GM12801 (cell line): ENCODE data around the gene PSME3IP1.

Experiments
- CTCF ChIP-seq: IDR thresholded peaks from one replicate; pipeline ENCODE4 v1.5.1; 2011; ENCODE audit warnings: control low read depth; ENCODE audit not compliant: insufficient read length; ENCODE audit errors: extremely low read depth

The PSME3IP1 gene

GRCh38 chr16:57145046-57146021 is 40.5 kb downstream of the PSME3IP1 start:
- no peak for TF ChIP-seq CTCF

DNA sequence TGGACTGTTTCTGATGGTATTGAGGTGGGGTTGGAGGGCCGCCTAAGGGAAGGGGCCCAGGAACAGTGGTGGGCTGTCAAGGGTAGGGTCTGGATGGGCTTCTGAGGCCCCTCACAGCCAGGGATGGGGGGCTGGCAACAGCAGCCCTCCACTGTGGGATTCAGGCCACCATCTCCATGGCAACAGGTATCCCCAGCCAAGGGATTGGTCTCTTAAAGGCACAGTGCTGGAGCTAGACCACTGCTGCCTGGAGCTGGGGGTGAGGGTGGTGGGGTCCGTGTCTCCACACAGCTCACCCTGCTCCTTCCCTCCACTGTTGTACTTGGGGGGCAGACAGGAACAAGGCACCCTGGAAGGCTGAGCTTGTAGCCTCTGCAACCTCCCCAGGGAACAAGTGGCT is 41.8 kb downstream of the PSME3IP1 start:
- no peak for TF ChIP-seq CTCF

GRCh38 chr16:57143149-57143921 is 42.5 kb downstream of the PSME3IP1 start:
- no peak for TF ChIP-seq CTCF

DNA sequence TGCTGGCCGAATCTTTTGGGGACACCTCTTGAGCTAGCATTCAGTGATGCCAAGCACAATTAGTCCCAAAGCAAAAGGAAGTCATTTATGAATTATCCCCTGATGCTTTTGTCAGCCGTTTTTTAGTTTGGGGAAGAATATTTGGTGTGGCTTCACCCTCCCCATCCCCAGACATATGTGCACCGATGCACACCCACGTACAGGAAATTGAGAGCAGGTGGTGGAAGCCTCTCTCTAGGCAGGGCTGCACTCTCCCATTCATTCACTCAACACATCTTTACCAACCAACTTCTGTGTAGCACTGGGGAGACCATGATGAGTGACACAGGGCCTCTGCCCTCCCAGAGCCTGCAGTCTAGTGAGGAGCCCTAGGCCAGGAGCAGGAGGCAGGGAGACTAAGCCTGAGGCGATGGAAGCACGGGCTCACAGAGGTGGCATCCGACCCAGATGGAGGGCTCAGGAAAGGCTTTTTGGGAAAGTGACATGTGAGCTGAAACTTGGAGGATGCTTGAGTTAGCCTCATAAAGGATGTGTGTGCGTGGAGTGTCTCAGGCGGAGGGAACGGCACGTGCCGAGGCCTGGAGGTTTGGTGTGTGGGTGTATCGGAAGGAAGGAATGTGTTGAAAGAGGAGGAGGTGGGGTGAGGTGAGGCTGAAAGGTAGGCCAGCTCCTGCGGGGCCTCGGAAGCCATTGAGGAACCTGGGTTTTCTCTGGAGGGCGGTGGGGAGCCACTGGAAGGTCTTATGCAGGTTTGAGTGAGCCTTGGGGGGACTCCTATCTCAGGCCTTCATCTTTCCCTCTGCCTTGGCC is 43.8 kb downstream of the PSME3IP1 start:
- TF ChIP-seq CTCF = no peak

- TF ChIP-seq CTCF = no peak
These were observed 44.7 kb downstream of the PSME3IP1 start for GRCh38 chr16:57140931-57141668.

DNA sequence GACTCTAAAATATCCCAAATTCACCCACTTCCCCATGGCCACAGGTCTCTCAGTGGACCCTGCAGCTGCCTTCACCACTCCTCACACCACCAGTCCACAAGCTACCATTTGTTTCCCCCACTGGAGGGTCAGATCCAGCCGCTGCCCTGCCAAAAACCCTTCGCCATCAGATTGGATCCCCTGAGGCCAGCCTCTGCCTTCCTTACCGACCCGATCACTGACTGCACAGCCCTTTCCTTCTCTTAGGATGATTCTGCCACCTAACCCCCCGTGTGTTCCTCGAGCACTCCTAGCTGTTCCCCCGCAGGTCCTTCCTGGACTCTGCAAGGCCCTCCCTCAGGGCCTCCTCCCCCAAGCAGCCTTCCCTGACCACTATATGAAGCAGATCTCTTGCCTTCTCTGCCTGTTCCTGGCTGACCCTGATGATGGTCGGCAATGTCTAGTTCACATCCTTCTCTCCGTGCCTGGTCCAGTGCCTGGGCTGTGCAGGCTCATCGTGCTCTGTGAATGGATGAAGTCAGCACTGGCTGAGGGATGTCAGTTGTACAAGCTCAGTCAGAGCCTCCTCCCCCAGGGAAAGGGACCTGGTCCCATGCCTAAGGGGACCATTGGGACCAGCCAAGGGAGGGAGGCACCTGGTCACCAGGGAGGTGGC is 47.4 kb downstream of the PSME3IP1 start:
- TF ChIP-seq CTCF = no peak
